GM21825 (cell line): ENCODE measurements around the gene FUT6.
"Not testable (repeated sequence)": the region's sequence is repeated elsewhere in the genome, so short reads cannot be mapped to it uniquely, and the experiment has no call there.

Source experiments
- ATAC-seq: cut with Tn5 transposase; IDR thresholded peaks from one replicate; pipeline ENCODE4 v1.9.1; 2021; ENCODE audit warnings: mild to moderate bottlenecking, moderate library complexity; ENCODE audit not compliant: unreplicated experiment

The FUT6 gene

GRCh38 chr19:5788422-5788821 lies 51.1 kb downstream of the FUT6 start:
- no peak for ATAC-seq

- ATAC-seq, result no peak
Observed at GRCh38 chr19:5787409-5788182, 51.9 kb downstream of the FUT6 start.

- no peak for ATAC-seq
Observed at GRCh38 chr19:5786593-5787408, 52.7 kb downstream of the FUT6 start.

GRCh38 chr19:5785423-5785822 lies 54.1 kb downstream of the FUT6 start:
- no peak for ATAC-seq

- ATAC-seq, result no peak
Observed at GRCh38 chr19:5784581-5785147, 54.8 kb downstream of the FUT6 start, which contains the start of gene PRR22. Gene PRR22, minus strand, starts transcription at chr19:5784746. Its CDS starts 86 bp downstream, at chr19:5784660.

DNA sequence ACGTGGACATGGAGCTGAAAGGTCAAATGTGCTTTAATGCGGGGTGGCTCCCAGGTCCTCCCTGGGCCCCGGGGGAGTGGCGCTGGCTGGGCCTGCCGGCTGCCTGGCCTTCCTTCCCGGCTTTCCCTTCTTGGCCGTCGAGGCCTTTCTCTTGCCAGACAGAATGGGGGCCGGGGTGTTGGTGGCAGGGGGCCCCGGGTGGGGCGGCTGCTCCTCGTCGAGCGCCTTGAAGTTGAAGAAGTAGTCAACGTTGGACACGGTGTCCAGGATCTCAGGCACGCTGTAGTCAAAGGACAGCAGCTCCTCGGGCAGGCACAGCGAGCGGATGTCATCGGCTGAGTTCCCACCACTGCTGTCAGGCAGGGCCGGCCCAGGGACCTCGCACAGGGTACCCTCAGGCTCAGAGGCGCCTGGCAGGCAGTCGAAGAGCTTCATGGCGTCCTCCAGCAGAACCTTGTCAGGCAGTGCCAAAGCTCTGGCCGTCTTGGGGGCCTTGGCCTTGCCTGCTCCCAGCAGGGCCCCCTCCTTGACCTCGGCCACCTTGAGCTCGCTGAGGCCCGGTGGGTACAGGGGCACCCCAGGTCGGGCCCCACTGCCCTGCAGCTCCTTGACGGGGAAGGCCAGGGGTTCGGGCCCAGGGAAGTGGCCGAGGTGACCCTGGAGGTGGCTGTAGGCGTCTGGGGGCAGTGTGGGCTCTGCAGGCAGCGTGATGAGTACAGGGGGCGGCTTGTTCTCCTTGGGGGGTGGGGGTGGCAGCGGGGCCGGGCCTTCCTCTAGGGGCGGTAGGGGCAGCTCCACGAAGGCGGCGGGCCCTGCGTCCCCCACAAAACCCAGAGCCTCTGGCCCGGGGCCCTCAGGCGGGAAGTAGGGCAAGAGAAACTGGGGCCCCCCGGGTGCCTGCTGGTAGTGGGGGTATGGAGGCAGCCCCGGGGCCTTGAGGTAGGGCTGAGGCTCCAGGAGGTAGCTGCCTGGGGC lies 56.3 kb downstream of the FUT6 start:
- ATAC-seq, result no peak

DNA sequence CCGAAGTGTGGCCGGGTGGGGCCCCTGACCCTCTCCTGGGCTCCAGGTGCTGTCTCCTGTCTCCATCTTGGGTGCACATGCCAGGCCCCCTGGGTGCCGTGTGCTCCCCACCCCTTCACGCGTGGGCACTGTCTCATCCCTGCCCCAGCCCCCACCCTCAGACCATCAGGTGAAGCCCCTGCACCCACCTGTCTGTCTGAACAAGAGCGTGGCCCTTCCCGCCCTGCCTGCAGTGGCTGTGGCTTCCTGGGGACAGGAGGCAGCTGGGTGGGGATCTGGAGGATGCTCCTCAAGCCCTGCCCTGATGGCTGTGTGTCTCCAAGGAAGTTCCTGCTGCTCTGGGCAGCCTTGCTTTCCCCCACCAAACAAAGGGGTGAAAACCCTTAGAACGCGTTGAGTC lies 57.2 kb downstream of the FUT6 start:
- ATAC-seq, result no peak

DNA sequence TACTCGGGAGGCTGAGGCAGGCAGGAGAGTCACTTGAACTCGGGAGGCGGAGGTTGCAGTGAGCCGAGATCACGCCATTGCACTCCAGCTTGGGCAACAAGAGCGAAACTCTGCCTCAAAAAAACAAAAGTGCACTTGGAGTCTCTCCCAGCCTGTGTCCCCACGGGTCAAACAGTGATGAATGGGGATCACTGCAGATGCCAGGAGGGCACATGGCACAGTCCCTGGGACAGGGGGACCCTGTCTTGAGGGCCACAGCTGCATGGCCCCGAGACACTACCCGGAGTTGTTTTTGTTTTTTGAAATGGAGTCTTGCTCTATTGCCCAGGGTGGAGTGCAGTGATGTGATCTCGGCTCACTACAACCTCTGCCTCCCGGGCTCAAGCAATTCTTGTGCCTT lies 58.6 kb downstream of the FUT6 start:
- not testable (repeated sequence) for ATAC-seq
